WTC11 (cell line): ENCODE measurements around the gene NKX3-2. TPM values are rescaled to one million over a fixed set of nuclear protein-coding genes. Genes with fewer than 3 reads are reported as not detected.

ENCODE experiments used
- ATAC-seq: fragments of 200-7000 bp; cut with Tn5 transposase; 2 replicates; pipeline ENCODE4 v1.10.0; 2021; ENCODE audit warnings: mild to moderate bottlenecking, moderate library complexity
- CTCF ChIA-PET: fragments of 300-600 bp; sonication (Branson Sonifier 250); formaldehyde crosslinking; loops from one replicate; lab custom pipeline; 2021; ENCODE audit warnings: antibody characterized with exemption; lab: Charles Lee
- POLR2A ChIA-PET: fragments of 350-600 bp; sonication (Branson Sonifier 250); formaldehyde crosslinking; loops from one replicate; lab custom pipeline; 2021; ENCODE audit warnings: antibody characterized with exemption; lab: Charles Lee
- DNase-seq: peaks from one replicate; pipeline ENCODE4 v3.0.0; 2021; ENCODE audit warnings: low spot score
- H3K27ac Mint-ChIP-seq: 2 replicates; pipeline ENCODE4 v1.8.0; 2021; ENCODE audit warnings: mixed read lengths
- H3K27me3 Mint-ChIP-seq: 2 replicates; pipeline ENCODE4 v1.8.0; 2021; ENCODE audit warnings: low read depth, mild to moderate bottlenecking, moderate library complexity, mixed read lengths
- H3K36me3 Mint-ChIP-seq: 2 replicates; pipeline ENCODE4 v1.8.0; 2021; ENCODE audit warnings: mixed read lengths
- H3K4me1 Mint-ChIP-seq: 2 replicates; pipeline ENCODE4 v1.8.0; 2022; ENCODE audit warnings: mixed read lengths
- H3K4me3 Mint-ChIP-seq: 2 replicates; pipeline ENCODE4 v1.8.0; 2021; ENCODE audit warnings: mild to moderate bottlenecking, moderate library complexity, mixed read lengths
- H3K9me3 Mint-ChIP-seq: 2 replicates; pipeline ENCODE4 v1.8.0; 2021; ENCODE audit warnings: mixed read lengths
- E2F4 ChIP-seq: sonication (generic); formaldehyde crosslinking; IDR thresholded peaks from 2 replicates; pipeline ENCODE4 v1.8.1; 2022; ENCODE audit warnings: low read depth, mild to moderate bottlenecking, moderate library complexity, missing genetic modification reagents, borderline replicate concordance
- E2F5 ChIP-seq: sonication (generic); formaldehyde crosslinking; IDR thresholded peaks from 2 replicates; pipeline ENCODE4 v1.8.1; 2022; ENCODE audit warnings: mild to moderate bottlenecking, moderate library complexity, missing genetic modification reagents
- GTF2I ChIP-seq: fragments of 250-450 bp; sonication (Bioruptor Pico); conservative IDR thresholded peaks from 2 replicates; pipeline ENCODE4 v1.4.0; 2021; ENCODE audit warnings: mild to moderate bottlenecking
- IRF1 ChIP-seq: sonication (generic); formaldehyde crosslinking; IDR thresholded peaks from 2 replicates; pipeline ENCODE4 v1.8.0; 2023; ENCODE audit warnings: missing genetic modification reagents
- KAT7 ChIP-seq: sonication (generic); formaldehyde crosslinking; IDR thresholded peaks from 2 replicates; pipeline ENCODE4 v1.8.1; 2023; ENCODE audit warnings: missing genetic modification reagents, mild to moderate bottlenecking, borderline replicate concordance
- MAX ChIP-seq: sonication (generic); formaldehyde crosslinking; IDR thresholded peaks from 2 replicates; pipeline ENCODE4 v1.8.0; 2022; ENCODE audit warnings: mild to moderate bottlenecking, missing genetic modification reagents
- MXD4 ChIP-seq: fragments of 250-450 bp; sonication (Bioruptor Pico); IDR thresholded peaks from 2 replicates; pipeline ENCODE4 v1.8.0; 2021; ENCODE audit warnings: mild to moderate bottlenecking, moderate library complexity, borderline replicate concordance
- MYBL2 ChIP-seq: sonication (generic); formaldehyde crosslinking; IDR thresholded peaks from 2 replicates; pipeline ENCODE4 v1.8.1; 2023; ENCODE audit warnings: mild to moderate bottlenecking, moderate library complexity, missing genetic modification reagents
- NFE2L1 ChIP-seq: sonication (generic); formaldehyde crosslinking; IDR thresholded peaks from 2 replicates; pipeline ENCODE4 v1.8.1; 2023; ENCODE audit warnings: missing genetic modification reagents
- NFYB ChIP-seq: sonication (generic); formaldehyde crosslinking; conservative IDR thresholded peaks from 2 replicates; pipeline ENCODE4 v1.8.0; 2022; ENCODE audit warnings: low read depth, missing genetic modification reagents
- NR1H2 ChIP-seq: sonication (generic); formaldehyde crosslinking; IDR thresholded peaks from 2 replicates; pipeline ENCODE4 v1.9.0; 2021; ENCODE audit warnings: mild to moderate bottlenecking, moderate library complexity, missing genetic modification reagents
- NR3C1 ChIP-seq: sonication (generic); formaldehyde crosslinking; conservative IDR thresholded peaks from 2 replicates; pipeline ENCODE4 v1.8.1; 2023; ENCODE audit warnings: low read depth, mild to moderate bottlenecking, missing genetic modification reagents
- PRDM15 ChIP-seq: sonication (generic); formaldehyde crosslinking; IDR thresholded peaks from 2 replicates; pipeline ENCODE4 v1.8.0; 2022; ENCODE audit warnings: missing genetic modification reagents
- RORB ChIP-seq: fragments of 250-450 bp; sonication (Bioruptor Pico); IDR thresholded peaks from 2 replicates; pipeline ENCODE4 v1.9.0; 2021; ENCODE audit warnings: mild to moderate bottlenecking
- STAT6 ChIP-seq: sonication (generic); formaldehyde crosslinking; conservative IDR thresholded peaks from 2 replicates; pipeline ENCODE4 v1.8.1; 2023; ENCODE audit warnings: mild to moderate bottlenecking, low read depth, missing genetic modification reagents, moderate library complexity
- TCF7 ChIP-seq: sonication (generic); formaldehyde crosslinking; IDR thresholded peaks from 2 replicates; pipeline ENCODE4 v1.8.0; 2022; ENCODE audit warnings: mild to moderate bottlenecking, low read depth, missing genetic modification reagents, moderate library complexity
- TEAD4 ChIP-seq: sonication (generic); formaldehyde crosslinking; IDR thresholded peaks from 2 replicates; pipeline ENCODE4 v1.8.0; 2022; ENCODE audit warnings: mild to moderate bottlenecking, missing genetic modification reagents
- TP53 ChIP-seq: sonication (generic); formaldehyde crosslinking; IDR thresholded peaks from 2 replicates; pipeline ENCODE4 v1.8.1; 2023; ENCODE audit warnings: mild to moderate bottlenecking, missing genetic modification reagents
- ZBTB21 ChIP-seq: sonication (generic); formaldehyde crosslinking; IDR thresholded peaks from 2 replicates; pipeline ENCODE4 v1.8.1; 2023; ENCODE audit warnings: mild to moderate bottlenecking, missing genetic modification reagents, borderline replicate concordance
- ZMAT4 ChIP-seq: fragments of 250-450 bp; sonication (Bioruptor Pico); IDR thresholded peaks from 2 replicates; pipeline ENCODE4 v1.9.0; 2021; ENCODE audit warnings: mild to moderate bottlenecking
- ZNF263 ChIP-seq: sonication (generic); formaldehyde crosslinking; IDR thresholded peaks from 2 replicates; pipeline ENCODE4 v1.8.1; 2022; ENCODE audit warnings: low read depth, mild to moderate bottlenecking, moderate library complexity, missing genetic modification reagents
- ZNF423 ChIP-seq: fragments of 250-450 bp; sonication (Bioruptor Pico); IDR thresholded peaks from 2 replicates; pipeline ENCODE4 v2.1.2; 2022; ENCODE audit warnings: mild to moderate bottlenecking, moderate library complexity
- ZNF512 ChIP-seq: sonication (generic); formaldehyde crosslinking; IDR thresholded peaks from 2 replicates; pipeline ENCODE4 v1.8.1; 2022; ENCODE audit warnings: missing genetic modification reagents, borderline replicate concordance
- total RNA-seq: library from RNA; stranded (reverse); gene quantifications from 3 replicates; pipeline ENCODE4 v1.2.3, GENCODE V29; 2021

Gene NKX3-2
- total RNA-seq, 1 experiment from 2014 or later, result 0.07 TPM

- CTCF ChIA-PET, result no interaction called here
- Mint-ChIP-seq H3K36me3 (no peaks in the 10 kb centered on the region), H3K27me3 (peaks cover 32% of the 10 kb centered on the region), H3K4me3 (no peak overlapping the region), H3K4me1 (no peaks in the 10 kb centered on the region), H3K9me3 (peaks cover 10% of the 10 kb centered on the region), H3K27ac (no peak overlapping the region)
- POLR2A ChIA-PET, result no interaction called here
- TF ChIP-seq TP53 (no peak), PRDM15 (CRISPR knock-in tag) (no peak), TCF7 (CRISPR knock-in tag) (no peak), KAT7 (CRISPR knock-in tag) (no peak), MYBL2 (no peak), IRF1 (CRISPR knock-in tag) (no peak), ZBTB21 (no peak), ZNF263 (CRISPR knock-in tag) (no peak), RORB (CRISPR knock-in tag) (no peak), GTF2I (CRISPR knock-in tag) (no peak), MAX (no peak), STAT6 (no peak), NFYB (CRISPR knock-in tag) (no peak), NFE2L1 (no peak)
- DNase-seq (no peak), ATAC-seq (no peak)
Measured at GRCh38 chr4:13555325-13555724, 11.0 kb upstream of the NKX3-2 start.

GRCh38 chr4:13553081-13553480 lies 8.8 kb upstream of the NKX3-2 start:
- Mint-ChIP-seq H3K27me3 (peaks cover 55% of the 10 kb centered on the region), H3K4me1 (peaks cover 8% of the 10 kb centered on the region), H3K9me3 (peaks cover 10% of the 10 kb centered on the region), H3K27ac (no peak overlapping the region), H3K4me3 (no peak overlapping the region), H3K36me3 (no peaks in the 10 kb centered on the region)
- no peak for TF ChIP-seq TP53
- TF ChIP-seq MXD4 (CRISPR knock-in tag), result no peak
- no peak for TF ChIP-seq NR1H2 (CRISPR knock-in tag)
- TF ChIP-seq E2F5, result no peak
- TF ChIP-seq TEAD4 (CRISPR knock-in tag), result no peak
- TF ChIP-seq ZMAT4, result no peak
- TF ChIP-seq E2F4 (CRISPR knock-in tag), result no peak
- no peak for TF ChIP-seq ZNF512 (CRISPR knock-in tag)
- no peak for TF ChIP-seq NR3C1
- TF ChIP-seq IRF1 (CRISPR knock-in tag), result no peak
- no peak for TF ChIP-seq ZNF423
- ChIA-PET CTCF (no interaction called here), POLR2A (no interaction called here)
- DNase-seq, result no peak
- ATAC-seq, result no peak
